Measurements from ENCODE around the gene ACTL8.

ACTL8 gene

DNA sequence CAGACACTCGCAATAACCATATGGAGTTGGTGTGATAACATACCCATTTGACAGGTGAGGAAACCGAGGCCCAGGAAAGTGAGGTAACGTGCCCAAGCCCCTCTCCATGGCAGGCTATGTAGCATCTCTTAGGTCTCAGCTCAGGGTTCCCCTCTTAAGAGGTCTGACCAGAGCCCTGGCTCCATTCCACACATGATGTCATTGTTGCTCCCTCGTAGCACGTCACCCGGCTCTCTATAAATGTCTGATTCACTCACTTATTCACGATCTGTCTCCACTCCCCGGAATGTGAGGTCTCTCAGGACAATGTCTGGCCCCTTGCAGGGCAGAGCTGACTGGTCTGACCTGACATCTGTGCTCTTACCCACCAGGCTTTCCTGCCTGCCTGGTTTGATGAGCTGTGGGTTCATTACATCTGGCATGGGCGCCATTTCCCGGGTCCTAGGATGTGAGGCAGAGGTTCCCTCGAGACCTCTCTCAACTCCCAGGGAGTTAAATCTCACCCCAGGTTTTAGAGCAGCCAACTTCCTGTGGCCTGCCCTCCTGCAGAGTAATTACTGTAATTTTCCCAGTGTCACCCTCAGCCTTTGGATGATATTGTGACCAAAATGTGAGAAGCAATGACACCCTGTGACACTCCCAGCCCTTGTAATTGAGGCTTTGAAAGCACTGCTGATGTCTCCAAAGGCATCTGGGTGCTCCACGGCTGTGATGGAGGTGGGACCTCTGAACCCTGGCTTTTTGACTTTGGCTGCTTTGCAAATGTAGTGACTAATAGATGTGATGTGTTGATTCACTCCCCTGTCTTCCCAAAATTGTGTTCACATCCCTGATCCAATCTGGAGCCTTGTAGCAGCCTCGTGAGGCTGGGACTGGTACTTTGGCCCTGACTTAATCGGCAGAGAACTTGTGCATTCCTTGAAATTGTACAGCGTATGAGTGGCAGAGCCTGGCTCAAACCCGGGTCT is 10.6 kb downstream of the ACTL8 start:
- TF ChIP-seq, protein P1, sequence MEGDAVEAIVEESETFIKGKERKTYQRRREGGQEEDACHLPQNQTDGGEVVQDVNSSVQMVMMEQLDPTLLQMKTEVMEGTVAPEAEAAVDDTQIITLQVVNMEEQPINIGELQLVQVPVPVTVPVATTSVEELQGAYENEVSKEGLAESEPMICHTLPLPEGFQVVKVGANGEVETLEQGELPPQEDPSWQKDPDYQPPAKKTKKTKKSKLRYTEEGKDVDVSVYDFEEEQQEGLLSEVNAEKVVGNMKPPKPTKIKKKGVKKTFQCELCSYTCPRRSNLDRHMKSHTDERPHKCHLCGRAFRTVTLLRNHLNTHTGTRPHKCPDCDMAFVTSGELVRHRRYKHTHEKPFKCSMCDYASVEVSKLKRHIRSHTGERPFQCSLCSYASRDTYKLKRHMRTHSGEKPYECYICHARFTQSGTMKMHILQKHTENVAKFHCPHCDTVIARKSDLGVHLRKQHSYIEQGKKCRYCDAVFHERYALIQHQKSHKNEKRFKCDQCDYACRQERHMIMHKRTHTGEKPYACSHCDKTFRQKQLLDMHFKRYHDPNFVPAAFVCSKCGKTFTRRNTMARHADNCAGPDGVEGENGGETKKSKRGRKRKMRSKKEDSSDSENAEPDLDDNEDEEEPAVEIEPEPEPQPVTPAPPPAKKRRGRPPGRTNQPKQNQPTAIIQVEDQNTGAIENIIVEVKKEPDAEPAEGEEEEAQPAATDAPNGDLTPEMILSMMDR (IDR thresholded peaks at IDR 0.05; ENCODE audit: extremely low read depth, missing control alignments): no peak
- DNase-seq (ENCODE audit: low spot score): no peak

DNA sequence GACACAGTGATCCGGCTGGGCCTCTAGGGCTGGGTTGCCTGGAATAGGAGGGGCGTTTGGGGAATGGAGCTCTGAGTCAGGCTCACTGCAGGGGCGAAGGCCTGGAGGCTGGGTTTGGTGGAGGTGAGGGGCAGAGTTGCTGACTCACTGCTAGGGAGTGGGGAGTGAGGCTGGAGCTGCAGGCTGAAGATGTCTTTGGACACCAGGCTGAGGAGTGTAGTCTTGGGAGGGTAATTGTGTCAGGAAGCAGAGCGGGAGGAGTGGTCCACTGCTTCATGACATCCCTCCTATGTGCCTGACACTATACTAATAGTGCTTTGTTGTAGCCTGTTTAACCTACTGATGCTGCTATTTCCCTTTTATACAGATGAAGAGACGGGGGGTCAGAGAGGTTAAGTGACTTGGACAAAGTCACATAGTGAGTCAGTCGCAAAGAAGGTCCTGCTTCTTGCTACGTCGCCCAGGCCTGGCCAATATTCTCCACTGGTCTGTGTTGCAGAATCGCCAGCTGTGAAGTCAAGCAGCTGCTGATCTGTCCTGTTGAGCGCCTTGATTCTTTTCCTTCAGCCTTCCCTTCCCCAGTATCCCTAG is 13.6 kb downstream of the ACTL8 start:
- DNase-seq (ENCODE audit: low spot score): no peak
- TF ChIP-seq, protein P1 (IDR thresholded peaks at IDR 0.05; ENCODE audit: extremely low read depth, missing control alignments): no peak

DNA sequence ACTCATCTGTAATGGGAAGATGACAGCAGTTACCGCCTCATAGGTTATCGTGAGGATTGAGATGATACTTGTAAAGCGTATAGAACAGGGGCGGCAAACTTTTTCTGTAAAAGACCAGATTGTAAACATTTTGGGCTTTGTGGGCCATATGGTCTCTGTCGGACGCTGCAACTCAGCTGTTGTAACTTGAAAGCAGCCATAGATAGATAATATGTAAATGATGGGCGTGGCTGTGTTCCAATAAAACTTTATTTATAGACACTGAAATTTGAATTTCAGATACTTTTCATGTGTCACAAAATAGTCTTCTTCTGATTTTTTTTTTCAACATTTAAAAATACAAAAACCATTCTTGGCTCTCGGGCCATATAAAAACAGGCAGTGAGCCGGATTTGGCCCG is 15.8 kb downstream of the ACTL8 start:
- TF ChIP-seq, protein P1 (IDR thresholded peaks at IDR 0.05; ENCODE audit: extremely low read depth, missing control alignments): no peak

DNA sequence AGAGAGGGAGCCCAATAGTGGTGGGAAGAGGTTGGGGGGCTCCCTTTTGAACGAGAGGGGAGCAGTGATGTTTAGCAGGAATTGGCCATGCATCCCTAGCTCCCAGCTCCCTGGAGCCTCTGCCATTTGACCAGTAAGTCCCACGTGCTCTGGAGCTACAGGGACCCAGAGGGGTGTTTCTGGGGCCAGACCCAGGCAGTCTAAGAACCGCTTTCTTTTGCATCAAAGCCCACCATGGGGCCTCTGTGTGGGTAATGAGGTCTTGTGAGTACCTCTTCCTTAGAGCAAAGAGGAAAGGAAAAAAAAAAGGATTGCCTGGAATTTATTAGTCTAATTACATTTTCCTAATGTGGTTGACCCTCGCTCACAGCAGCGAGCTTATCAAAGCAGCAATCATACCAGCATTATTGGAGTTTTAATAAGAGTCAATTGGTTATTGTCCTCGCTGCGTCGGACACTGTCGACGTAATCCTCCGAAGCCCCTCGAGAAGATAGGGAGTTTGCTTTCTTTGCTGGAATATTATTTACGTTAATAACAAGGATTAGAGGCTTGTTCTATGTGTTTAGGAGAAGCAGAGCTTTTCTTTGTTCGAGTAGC is 17.6 kb downstream of the ACTL8 start:
- DNase-seq (ENCODE audit: low spot score): no peak
- TF ChIP-seq, protein P1 (IDR thresholded peaks at IDR 0.05; ENCODE audit: extremely low read depth, missing control alignments): no peak

More for the DNA sequence above, 15.8 kb downstream of the ACTL8 start:
- DNase-seq (ENCODE audit: low spot score): no peak

DNA sequence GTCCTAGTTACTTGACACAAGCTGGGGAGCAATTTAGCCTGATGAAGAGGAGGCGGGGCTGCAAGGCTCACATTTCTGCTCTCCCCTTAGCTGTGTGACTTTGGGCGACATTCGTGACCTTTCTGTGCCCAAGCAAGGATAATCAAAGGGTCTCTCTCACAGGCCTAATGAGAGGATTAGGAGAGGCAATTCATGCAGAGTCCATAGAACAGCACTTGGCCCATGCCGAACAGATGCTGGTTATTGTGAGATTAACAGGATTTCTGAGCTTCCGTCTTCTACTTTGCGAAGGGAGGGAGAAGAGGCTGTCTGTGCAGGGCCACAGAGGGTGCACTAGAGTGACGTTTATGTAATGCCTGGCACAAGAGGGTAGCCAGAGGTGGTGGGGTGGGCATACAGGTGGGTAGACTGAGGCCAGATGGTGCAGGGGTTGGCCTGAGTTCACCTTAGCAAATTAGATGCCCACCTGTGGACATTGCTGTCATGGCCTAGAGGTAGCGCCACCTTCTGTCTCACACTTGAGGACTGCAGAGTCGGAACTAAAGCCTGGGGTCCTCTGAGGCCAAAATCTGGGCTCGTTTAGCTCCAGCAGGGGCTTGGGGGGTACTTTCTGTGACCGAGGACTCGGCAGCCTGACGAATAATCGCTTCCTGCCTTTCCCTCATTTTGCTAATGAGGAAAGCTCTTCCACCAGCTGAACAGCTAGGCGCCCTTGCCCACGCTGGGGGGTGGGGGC is 18.6 kb downstream of the ACTL8 start:
- TF ChIP-seq, protein P1 (IDR thresholded peaks at IDR 0.05; ENCODE audit: extremely low read depth, missing control alignments): no peak
- DNase-seq (ENCODE audit: low spot score): no peak

DNA sequence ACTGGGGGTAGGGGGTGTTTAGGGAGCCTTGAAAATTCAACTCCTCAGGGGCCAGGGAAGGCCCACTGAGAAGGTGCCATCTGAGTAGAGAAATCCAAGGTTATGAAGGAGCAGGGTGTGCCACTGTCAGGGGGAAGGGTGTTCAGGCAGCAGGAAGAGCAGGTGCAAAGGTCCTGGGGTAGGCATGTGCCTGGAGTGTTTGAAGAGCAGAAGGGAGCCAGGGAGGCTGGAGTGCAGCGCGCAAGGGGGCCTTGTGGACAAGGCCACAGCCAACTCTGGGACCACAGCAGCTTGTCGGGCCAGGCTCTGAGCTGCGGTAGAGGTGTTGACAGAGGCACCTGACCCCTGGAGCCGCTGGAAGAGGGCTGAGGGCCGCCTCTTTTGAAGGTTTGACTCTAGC is 19.3 kb downstream of the ACTL8 start:
- TF ChIP-seq, protein P1 (IDR thresholded peaks at IDR 0.05; ENCODE audit: extremely low read depth, missing control alignments): no peak
- no peak for DNase-seq (ENCODE audit: low spot score)

Measured in GM20000 (cell line).